AG10803 (cell line): ENCODE data around the gene CRYGS.

Source experiments
- DNase-seq: peaks from one replicate; pipeline ENCODE4 v3.0.0; 2010; ENCODE audit warnings: low read depth
- H3K4me3 ChIP-seq: 2 replicates; pipeline ENCODE4 v1.5.1; 2011; ENCODE audit warnings: mild to moderate bottlenecking, low read length, control low read depth
- TF ChIP-seq, protein P1 (sequence below): conservative IDR thresholded peaks from 2 replicates; pipeline ENCODE4 v1.5.1; 2011; ENCODE audit warnings: mild to moderate bottlenecking, low read length, control low read depth, inconsistent platforms

Gene CRYGS

DNA sequence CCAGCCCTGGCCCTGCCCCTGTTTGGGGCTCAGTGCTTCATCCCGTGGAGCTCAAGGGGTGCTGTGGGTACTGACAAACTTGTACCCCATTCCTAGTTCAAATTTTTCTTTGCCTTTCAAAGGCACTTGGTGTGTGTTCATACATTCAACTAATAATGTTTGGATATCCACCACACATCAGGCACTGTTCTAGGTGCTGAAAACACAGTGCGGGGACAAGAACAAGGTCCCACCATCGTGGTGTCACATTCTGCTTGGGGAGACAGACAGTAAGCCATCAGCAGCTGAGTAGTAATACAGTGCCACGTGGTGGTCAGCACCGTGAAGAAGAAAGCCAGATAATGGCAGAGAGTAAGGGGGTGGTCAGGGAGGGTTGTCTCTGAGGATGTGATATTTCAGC is 32.5 kb downstream of the CRYGS start:
- no peak overlapping the region for H3K4me3 ChIP-seq
- TF ChIP-seq, protein P1, sequence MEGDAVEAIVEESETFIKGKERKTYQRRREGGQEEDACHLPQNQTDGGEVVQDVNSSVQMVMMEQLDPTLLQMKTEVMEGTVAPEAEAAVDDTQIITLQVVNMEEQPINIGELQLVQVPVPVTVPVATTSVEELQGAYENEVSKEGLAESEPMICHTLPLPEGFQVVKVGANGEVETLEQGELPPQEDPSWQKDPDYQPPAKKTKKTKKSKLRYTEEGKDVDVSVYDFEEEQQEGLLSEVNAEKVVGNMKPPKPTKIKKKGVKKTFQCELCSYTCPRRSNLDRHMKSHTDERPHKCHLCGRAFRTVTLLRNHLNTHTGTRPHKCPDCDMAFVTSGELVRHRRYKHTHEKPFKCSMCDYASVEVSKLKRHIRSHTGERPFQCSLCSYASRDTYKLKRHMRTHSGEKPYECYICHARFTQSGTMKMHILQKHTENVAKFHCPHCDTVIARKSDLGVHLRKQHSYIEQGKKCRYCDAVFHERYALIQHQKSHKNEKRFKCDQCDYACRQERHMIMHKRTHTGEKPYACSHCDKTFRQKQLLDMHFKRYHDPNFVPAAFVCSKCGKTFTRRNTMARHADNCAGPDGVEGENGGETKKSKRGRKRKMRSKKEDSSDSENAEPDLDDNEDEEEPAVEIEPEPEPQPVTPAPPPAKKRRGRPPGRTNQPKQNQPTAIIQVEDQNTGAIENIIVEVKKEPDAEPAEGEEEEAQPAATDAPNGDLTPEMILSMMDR = no peak
- no peak for DNase-seq

DNA sequence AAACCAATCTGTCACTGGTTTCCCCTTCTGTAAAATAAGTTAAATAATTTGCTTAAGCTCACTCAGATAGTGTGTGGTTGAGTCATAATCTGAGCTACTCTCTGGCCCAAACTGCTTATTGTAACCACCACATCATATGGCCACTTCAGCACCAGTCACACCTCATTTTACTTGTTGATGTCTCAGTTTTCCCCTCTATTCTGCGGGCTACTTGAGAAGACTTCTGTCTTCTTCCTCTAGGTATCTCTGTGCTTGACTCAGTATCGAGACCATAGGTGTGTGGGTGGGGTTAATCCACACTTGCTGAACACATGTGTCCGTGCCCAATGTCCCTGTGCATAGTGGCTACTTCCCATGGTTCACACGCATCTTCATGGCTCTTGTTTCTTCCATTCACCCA is 32.9 kb downstream of the CRYGS start:
- TF ChIP-seq, protein P1 = no peak
- H3K4me3 ChIP-seq = no peak overlapping the region
- DNase-seq = no peak

DNA sequence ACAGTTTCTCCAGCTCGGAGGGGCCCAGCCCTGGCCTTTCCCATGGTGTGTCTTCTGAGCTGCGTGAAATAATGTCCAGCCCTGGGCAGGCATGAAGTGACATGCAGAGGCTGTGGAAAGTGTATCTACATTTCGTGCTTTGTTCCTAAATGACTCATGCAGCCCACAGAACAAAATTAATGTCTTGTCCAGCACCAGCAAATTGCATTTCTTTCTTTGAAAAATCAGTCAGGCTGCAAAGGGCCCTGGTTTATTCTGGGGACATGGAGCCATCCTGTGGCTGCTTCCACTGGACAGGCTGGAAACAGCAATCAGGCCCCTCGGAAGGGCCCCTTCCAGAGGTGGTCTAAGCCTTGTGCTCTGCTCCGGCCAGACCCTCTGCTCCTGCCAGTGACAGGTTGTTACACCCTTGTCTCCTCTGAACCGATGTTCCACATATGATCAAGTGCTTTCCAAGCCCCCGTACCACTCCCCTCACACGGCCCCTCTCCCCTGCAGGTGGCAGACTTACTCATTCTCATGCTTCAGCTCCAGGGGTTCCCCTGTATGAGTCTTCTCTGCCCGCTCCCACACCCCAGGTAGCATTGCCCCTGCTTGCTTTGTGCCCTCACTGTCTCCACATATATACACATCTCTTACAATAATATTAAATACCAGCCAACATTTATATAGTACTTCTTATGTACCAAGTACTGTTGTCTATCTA is 33.7 kb downstream of the CRYGS start:
- TF ChIP-seq, protein P1 = no peak
- no peak for DNase-seq
- H3K4me3 ChIP-seq = no peak overlapping the region

DNA sequence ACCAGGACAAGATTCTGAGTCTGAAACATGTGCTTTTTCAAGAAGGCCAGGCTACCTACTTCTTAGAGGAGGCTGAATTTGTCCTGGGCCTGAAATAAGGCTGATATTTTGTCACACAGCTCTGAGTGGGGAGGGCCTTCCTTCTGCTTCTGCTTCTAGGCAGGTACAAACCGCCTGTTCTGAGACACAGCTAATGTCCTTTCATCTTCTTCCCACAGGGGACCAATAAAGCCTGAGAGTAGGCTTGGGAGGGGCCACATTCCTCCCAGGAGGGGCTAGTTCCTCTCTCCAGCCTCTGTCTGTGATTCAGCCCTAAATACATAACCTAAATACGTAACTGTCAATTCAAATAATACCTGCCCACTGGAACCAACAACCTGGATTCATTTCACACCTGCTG is 34.8 kb downstream of the CRYGS start:
- no peak for DNase-seq
- H3K4me3 ChIP-seq = no peak overlapping the region
- TF ChIP-seq, protein P1 = no peak

DNA sequence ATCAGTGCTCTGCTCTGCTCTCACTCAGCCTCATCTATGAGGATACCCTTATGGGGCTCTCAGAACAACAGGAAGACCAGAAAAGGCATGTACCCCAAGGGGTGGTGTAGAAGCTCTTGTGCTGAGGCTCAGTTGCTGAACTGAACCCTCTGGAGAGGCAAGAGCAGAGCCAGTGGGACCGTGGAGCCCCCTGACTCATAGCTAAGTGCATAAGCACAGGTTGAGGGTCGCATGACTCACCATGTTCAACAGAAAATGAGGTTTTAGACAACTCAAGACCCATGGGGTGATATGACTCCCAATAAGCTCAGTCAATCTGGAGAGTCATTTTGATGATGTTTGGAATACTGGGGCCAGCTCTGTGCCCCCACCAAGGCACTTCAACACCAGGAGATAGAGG is 37.3 kb downstream of the CRYGS start:
- TF ChIP-seq, protein P1 = no peak
- H3K4me3 ChIP-seq = no peak overlapping the region
- no peak for DNase-seq

DNA sequence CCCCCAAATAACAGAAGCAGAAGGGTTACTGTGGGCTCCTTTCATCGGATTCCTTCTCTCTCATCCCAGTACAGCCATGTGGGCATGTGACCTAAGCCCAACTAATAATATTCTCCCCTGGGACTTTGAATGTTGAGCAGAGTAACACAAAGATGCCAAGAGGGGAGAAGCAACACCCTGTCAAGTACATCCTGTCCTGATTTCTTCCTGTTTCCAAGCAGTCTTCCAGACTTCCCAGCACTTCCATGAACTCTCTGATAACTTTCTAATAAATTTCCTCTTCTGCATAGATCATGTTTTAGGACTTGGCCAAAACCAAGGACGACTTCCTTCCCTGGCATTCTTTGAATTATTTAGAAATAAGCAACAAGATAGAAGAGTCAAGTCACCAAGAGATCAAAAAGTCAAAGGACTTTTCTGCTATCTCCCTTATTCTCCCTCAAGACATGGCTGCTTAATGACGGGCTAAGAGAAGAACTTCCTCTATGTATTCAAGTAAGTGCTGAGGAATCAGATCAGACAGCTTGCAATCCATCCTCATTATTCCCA is 37.9 kb downstream of the CRYGS start:
- DNase-seq = no peak
- no peak overlapping the region for H3K4me3 ChIP-seq
- TF ChIP-seq, protein P1 = no peak
